Measurements from ENCODE around the gene HSF5. TPM values are rescaled to one million over a fixed set of nuclear protein-coding genes. Genes with fewer than 3 reads are reported as not detected.

The HSF5 gene
- total and polyA plus RNA-seq, 4 donors: 0.09 to 0.17 TPM; not detected in 2

GRCh38 chr17:58528443-58528842, 40.2 kb upstream of the HSF5 start:
- H3K9ac ChIP-seq (ENCODE audit: low read depth in 1 of 2, low read length in 2 of 2): no peak overlapping the region
- no peaks in the 10 kb centered on the region for H3K36me3 ChIP-seq (ENCODE audit: control insufficient read depth in 4 of 4, insufficient read depth in 3 of 4, low read depth in 1 of 4, low read length in 3 of 4)
- peak overlapping the region; percentile 57 to 68 for H3K27ac ChIP-seq (ENCODE audit: low read depth in 1 of 2, low read length in 2 of 2)
- WGBS: 59% methylated on average over 3 of the region's 3 CpGs
- peaks cover 2 to 21% (median 10%) of the 10 kb centered on the region in 4 donors for H3K4me1 ChIP-seq (ENCODE audit: control insufficient read depth in 4 of 4, insufficient read depth in 4 of 4, low read length in 3 of 4)
- H3K27me3 ChIP-seq (ENCODE audit: control insufficient read depth in 4 of 4, insufficient read depth in 4 of 4, low read length in 3 of 4): no peaks in the 10 kb centered on the region
- no peak for DNase-seq (ENCODE audit: low spot score)
- TF ChIP-seq TAF1 (conservative IDR thresholded peaks at IDR 0.05): no peak
- TF ChIP-seq REST (IDR thresholded peaks at IDR 0.05): no peak
- no peak for TF ChIP-seq JUND (IDR thresholded peaks at IDR 0.05)
- no peak for TF ChIP-seq NR2F2 (IDR thresholded peaks at IDR 0.05)
- no peak for TF ChIP-seq RAD21 (IDR thresholded peaks at IDR 0.05)
- no peaks in the 10 kb centered on the region for H3K9me3 ChIP-seq (ENCODE audit: control insufficient read depth in 4 of 4, low read length in 3 of 4)
- no peak overlapping the region for H3K4me3 ChIP-seq (ENCODE audit: low read depth in 1 of 3, low read length in 3 of 3)

GRCh38 chr17:58527949-58528348, 39.7 kb upstream of the HSF5 start:
- Histone ChIP-seq H3K36me3 (ENCODE audit: control insufficient read depth in 4 of 4, insufficient read depth in 3 of 4, low read depth in 1 of 4, low read length in 3 of 4) (no peaks in the 10 kb centered on the region), H3K9ac (ENCODE audit: low read depth in 1 of 2, low read length in 2 of 2) (no peak overlapping the region), H3K4me3 (ENCODE audit: low read depth in 1 of 3, low read length in 3 of 3) (no peak overlapping the region), H3K27ac (ENCODE audit: low read depth in 1 of 2, low read length in 2 of 2) (peak overlapping the region; percentile 39 to 57), H3K27me3 (ENCODE audit: control insufficient read depth in 4 of 4, insufficient read depth in 4 of 4, low read length in 3 of 4) (no peaks in the 10 kb centered on the region), H3K4me1 (ENCODE audit: control insufficient read depth in 4 of 4, insufficient read depth in 4 of 4, low read length in 3 of 4) (peaks cover 2 to 21% (median 10%) of the 10 kb centered on the region in 4 donors), H3K9me3 (ENCODE audit: control insufficient read depth in 4 of 4, low read length in 3 of 4) (no peaks in the 10 kb centered on the region)
- TF ChIP-seq GABPA (IDR thresholded peaks at IDR 0.05 in 1 of 2, conservative IDR thresholded peaks at IDR 0.05 in 1 of 2): no peak
- TF ChIP-seq SP1 (IDR thresholded peaks at IDR 0.05): no peak
- TF ChIP-seq EGR1 (IDR thresholded peaks at IDR 0.05; ENCODE audit: low read depth in 2 of 2): no peak
- TF ChIP-seq FOXA1 (IDR thresholded peaks at IDR 0.05): no peak
- TF ChIP-seq JUND (IDR thresholded peaks at IDR 0.05): no peak
- no peak for TF ChIP-seq TAF1 (conservative IDR thresholded peaks at IDR 0.05)
- no peak for DNase-seq (ENCODE audit: low spot score)
- WGBS: 69% methylated on average over 3 of the region's 3 CpGs

GRCh38 chr17:58527306-58527705, 39.1 kb upstream of the HSF5 start:
- Histone ChIP-seq H3K4me1 (ENCODE audit: control insufficient read depth in 4 of 4, insufficient read depth in 4 of 4, low read length in 3 of 4) (peaks cover 0 to 16% (median 6%) of the 10 kb centered on the region in 4 donors), H3K4me3 (ENCODE audit: low read depth in 1 of 3, low read length in 3 of 3) (no peak overlapping the region), H3K9ac (ENCODE audit: low read depth in 1 of 2, low read length in 2 of 2) (no peak overlapping the region), H3K36me3 (ENCODE audit: control insufficient read depth in 4 of 4, insufficient read depth in 3 of 4, low read depth in 1 of 4, low read length in 3 of 4) (no peaks in the 10 kb centered on the region), H3K27ac (ENCODE audit: low read depth in 1 of 2, low read length in 2 of 2) (peak overlapping the region; percentile 39 to 57), H3K9me3 (ENCODE audit: control insufficient read depth in 4 of 4, low read length in 3 of 4) (no peaks in the 10 kb centered on the region), H3K27me3 (ENCODE audit: control insufficient read depth in 4 of 4, insufficient read depth in 4 of 4, low read length in 3 of 4) (no peaks in the 10 kb centered on the region)
- no peak for TF ChIP-seq GABPA (IDR thresholded peaks at IDR 0.05 in 1 of 2, conservative IDR thresholded peaks at IDR 0.05 in 1 of 2)
- TF ChIP-seq YY1 (IDR thresholded peaks at IDR 0.05): no peak
- no peak for TF ChIP-seq SP1 (IDR thresholded peaks at IDR 0.05)
- no peak for TF ChIP-seq FOXA2 (IDR thresholded peaks at IDR 0.05)
- TF ChIP-seq NR2F2 (IDR thresholded peaks at IDR 0.05): no peak
- no peak for TF ChIP-seq HNF4A (conservative IDR thresholded peaks at IDR 0.05)
- TF ChIP-seq ZBTB33 (IDR thresholded peaks at IDR 0.05): no peak
- TF ChIP-seq RAD21 (IDR thresholded peaks at IDR 0.05): no peak
- TF ChIP-seq TAF1 (conservative IDR thresholded peaks at IDR 0.05): no peak
- no peak for DNase-seq (ENCODE audit: low spot score)
- 87% methylated on average over 2 of the region's 2 CpGs for WGBS

Data from liver (tissue), 9 donors.